Measurements from ENCODE around the gene PPP1R17. TPM values are rescaled to one million over a fixed set of nuclear protein-coding genes. Genes with fewer than 3 reads are reported as not detected.

The PPP1R17 gene
- total RNA-seq, 1 experiment from 2014 or later: not detected

DNA sequence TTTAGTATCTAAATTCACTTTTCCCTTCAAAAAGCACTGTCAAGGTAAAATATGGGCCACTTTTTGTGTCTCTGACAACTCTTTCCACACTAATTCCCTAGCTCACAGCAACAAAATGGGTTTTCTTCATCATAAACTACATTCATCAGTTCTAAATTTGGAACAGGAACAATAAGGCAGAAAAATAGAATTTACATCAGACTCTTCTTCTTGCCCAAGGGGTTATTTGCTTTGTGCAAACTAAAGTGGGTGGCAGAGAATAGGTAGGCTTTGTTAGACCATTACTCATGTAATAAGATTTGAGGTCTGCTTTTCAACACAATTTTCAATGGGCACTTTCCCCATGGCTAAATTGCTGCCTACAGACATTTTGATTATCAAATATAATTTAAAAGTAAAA, 17.6 kb upstream of the PPP1R17 start:
- TF ChIP-seq TCF7L2 (IDR thresholded peaks at IDR 0.05; ENCODE audit: borderline replicate concordance, extremely low read depth, insufficient read depth, insufficient read length): no peak
- TF ChIP-seq YY1 (IDR thresholded peaks at IDR 0.05; ENCODE audit: extremely low read depth, insufficient replicate concordance, low read depth, low read length): no peak
- TF ChIP-seq POLR2A (IDR thresholded peaks at IDR 0.05; ENCODE audit: borderline replicate concordance, extremely low read depth, insufficient read depth, insufficient read length): no peak
- TF ChIP-seq, protein P1, sequence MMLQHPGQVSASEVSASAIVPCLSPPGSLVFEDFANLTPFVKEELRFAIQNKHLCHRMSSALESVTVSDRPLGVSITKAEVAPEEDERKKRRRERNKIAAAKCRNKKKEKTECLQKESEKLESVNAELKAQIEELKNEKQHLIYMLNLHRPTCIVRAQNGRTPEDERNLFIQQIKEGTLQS (IDR thresholded peaks at IDR 0.05): no peak
- no peak for TF ChIP-seq SRF (IDR thresholded peaks at IDR 0.05; ENCODE audit: low read depth)
- TF ChIP-seq, protein P2, sequence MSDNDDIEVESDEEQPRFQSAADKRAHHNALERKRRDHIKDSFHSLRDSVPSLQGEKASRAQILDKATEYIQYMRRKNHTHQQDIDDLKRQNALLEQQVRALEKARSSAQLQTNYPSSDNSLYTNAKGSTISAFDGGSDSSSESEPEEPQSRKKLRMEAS (IDR thresholded peaks at IDR 0.05): no peak
- TF ChIP-seq CEBPB (IDR thresholded peaks at IDR 0.05; ENCODE audit: low read depth): no peak
- no peak for TF ChIP-seq RAD21 (IDR thresholded peaks at IDR 0.05; ENCODE audit: low read depth)
- TF ChIP-seq ZFX (IDR thresholded peaks at IDR 0.05): no peak
- TF ChIP-seq FOSL1 (IDR thresholded peaks at IDR 0.05; ENCODE audit: low read depth): no peak
- no peak for TF ChIP-seq EZH2phosphoT487 (IDR thresholded peaks at IDR 0.05; ENCODE audit: borderline replicate concordance)
- TF ChIP-seq, protein P3, sequence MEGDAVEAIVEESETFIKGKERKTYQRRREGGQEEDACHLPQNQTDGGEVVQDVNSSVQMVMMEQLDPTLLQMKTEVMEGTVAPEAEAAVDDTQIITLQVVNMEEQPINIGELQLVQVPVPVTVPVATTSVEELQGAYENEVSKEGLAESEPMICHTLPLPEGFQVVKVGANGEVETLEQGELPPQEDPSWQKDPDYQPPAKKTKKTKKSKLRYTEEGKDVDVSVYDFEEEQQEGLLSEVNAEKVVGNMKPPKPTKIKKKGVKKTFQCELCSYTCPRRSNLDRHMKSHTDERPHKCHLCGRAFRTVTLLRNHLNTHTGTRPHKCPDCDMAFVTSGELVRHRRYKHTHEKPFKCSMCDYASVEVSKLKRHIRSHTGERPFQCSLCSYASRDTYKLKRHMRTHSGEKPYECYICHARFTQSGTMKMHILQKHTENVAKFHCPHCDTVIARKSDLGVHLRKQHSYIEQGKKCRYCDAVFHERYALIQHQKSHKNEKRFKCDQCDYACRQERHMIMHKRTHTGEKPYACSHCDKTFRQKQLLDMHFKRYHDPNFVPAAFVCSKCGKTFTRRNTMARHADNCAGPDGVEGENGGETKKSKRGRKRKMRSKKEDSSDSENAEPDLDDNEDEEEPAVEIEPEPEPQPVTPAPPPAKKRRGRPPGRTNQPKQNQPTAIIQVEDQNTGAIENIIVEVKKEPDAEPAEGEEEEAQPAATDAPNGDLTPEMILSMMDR (IDR thresholded peaks at IDR 0.05 in 2 of 3, conservative IDR thresholded peaks at IDR 0.05 in 1 of 3; ENCODE audit: borderline replicate concordance in 1 of 3, insufficient read depth in 1 of 3, low read depth in 2 of 3, low read length in 2 of 3): no peak
- no peaks in the 10 kb centered on the region for H3K79me2 ChIP-seq (ENCODE audit: insufficient read depth, low read length)
- H3K4me2 ChIP-seq (ENCODE audit: low read length): no peak overlapping the region
- no peak overlapping the region for H2AFZ ChIP-seq (ENCODE audit: low read depth, low read length, poor library complexity, severe bottlenecking)
- no peak overlapping the region for H3K4me3 ChIP-seq (replicated peaks in 1 of 2; ENCODE audit: low read depth in 1 of 2, low read length in 2 of 2)
- no peaks in the 10 kb centered on the region for H3K4me1 ChIP-seq (ENCODE audit: control insufficient read depth in 1 of 2, insufficient read depth in 2 of 2, low read length in 2 of 2)
- ChIA-PET CTCF (no interaction called here), RAD21 (ENCODE audit: low non-redundant PET in 1 of 2, low total read pairs in 2 of 2, uncharacterized antibody in 2 of 2, unreplicated experiment in 2 of 2) (no interaction called here), POLR2A (no interaction called here)
- DNase-seq (ENCODE audit: low read depth, low spot score) (no peak), ATAC-seq (no peak)
- H3K36me3 ChIP-seq (ENCODE audit: control insufficient read depth in 1 of 2, insufficient read depth in 2 of 2, low read length in 2 of 2): no peaks in the 10 kb centered on the region
- peaks cover 5% of the 10 kb centered on the region; the same call in 1 of the 2 replicates for H3K27me3 ChIP-seq (ENCODE audit: insufficient read depth, low read length)
- H3K9ac ChIP-seq (ENCODE audit: low read length): no peak overlapping the region
- no peaks in the 10 kb centered on the region for H4K20me1 ChIP-seq (ENCODE audit: insufficient read depth)
- no peaks in the 10 kb centered on the region for H3K9me2 ChIP-seq (ENCODE audit: insufficient read depth)
- no TSS peak for BruUV-seq (replicated peaks)
- intact Hi-C loops (cut with micrococcal nuclease): no loop called here
- no peaks in the 10 kb centered on the region for H3K9me3 ChIP-seq (ENCODE audit: control insufficient read depth in 1 of 2, insufficient read depth in 1 of 2, low read depth in 1 of 2, low read length in 2 of 2)
- no peak overlapping the region for H3K27ac ChIP-seq (ENCODE audit: low read depth, low read length)

All from HCT116 (cell line).